Osteoblast (primary cell): ENCODE results near the gene SEMA4A. TPM values are rescaled to one million over a fixed set of nuclear protein-coding genes. Genes with fewer than 3 reads are reported as not detected.

Experiments used
- DNase-seq: peaks from one replicate; pipeline ENCODE4 v3.0.0; 2011; ENCODE audit warnings: low spot score, mixed read lengths; ENCODE audit not compliant: insufficient read length; ENCODE audit errors: missing footprints
- H2AFZ ChIP-seq: 2 replicates; pipeline ENCODE4 v1.6.0; 2011; ENCODE audit warnings: mild to moderate bottlenecking, low read length
- H3K27ac ChIP-seq: 2 replicates; pipeline ENCODE4 v1.5.1; 2011; ENCODE audit warnings: mild to moderate bottlenecking, low read depth, low read length, moderate library complexity
- H3K27me3 ChIP-seq: 2 replicates; pipeline ENCODE4 v1.6.0; 2012; ENCODE audit warnings: mild to moderate bottlenecking, control low read depth, inconsistent platforms, low read length, moderate library complexity; ENCODE audit not compliant: insufficient read depth
- H3K36me3 ChIP-seq: 2 replicates; pipeline ENCODE4 v1.5.1; 2011; ENCODE audit warnings: mild to moderate bottlenecking, low read length, control low read depth, moderate library complexity; ENCODE audit not compliant: insufficient read depth
- H3K4me1 ChIP-seq: 2 replicates; pipeline ENCODE4 v1.5.1; 2011; ENCODE audit warnings: mild to moderate bottlenecking, low read length, control low read depth, moderate library complexity; ENCODE audit not compliant: insufficient read depth
- H3K4me2 ChIP-seq: 2 replicates; pipeline ENCODE4 v1.6.0; 2011; ENCODE audit warnings: mild to moderate bottlenecking, low read length; ENCODE audit not compliant: insufficient read depth
- H3K4me3 ChIP-seq: fragments of 200-600 bp; sonication (generic); 3 replicates; pipeline ENCODE4 v1.5.1; 2012; ENCODE audit warnings: mild to moderate bottlenecking, low read length, inconsistent platforms; ENCODE audit not compliant: insufficient read depth
- H3K79me2 ChIP-seq: 2 replicates; pipeline ENCODE4 v1.6.0; 2012; ENCODE audit warnings: mild to moderate bottlenecking, low read length, control low read depth, inconsistent platforms; ENCODE audit not compliant: insufficient read depth
- H3K9me3 ChIP-seq: 2 replicates; pipeline ENCODE4 v1.5.1; 2011; ENCODE audit warnings: low read depth, low read length, control low read depth
- H4K20me1 ChIP-seq: 2 replicates; pipeline ENCODE4 v1.6.0; 2012; ENCODE audit warnings: mild to moderate bottlenecking, low read length, control low read depth; ENCODE audit not compliant: insufficient read depth
- total RNA-seq: library from RNA; depleted of rRNA; stranded (reverse); fragments of >200 nt; gene quantifications from 2 replicates; pipeline ENCODE4 v1.2.3, GENCODE V29; 2012
- TF ChIP-seq, protein P1 (sequence below): IDR thresholded peaks from 2 replicates; pipeline ENCODE4 v1.5.1; 2011; ENCODE audit warnings: mild to moderate bottlenecking, low read depth, low read length, moderate library complexity; ENCODE audit errors: extremely low read depth

SEMA4A gene
- total RNA-seq, 1 donor: 1.8 TPM

DNA sequence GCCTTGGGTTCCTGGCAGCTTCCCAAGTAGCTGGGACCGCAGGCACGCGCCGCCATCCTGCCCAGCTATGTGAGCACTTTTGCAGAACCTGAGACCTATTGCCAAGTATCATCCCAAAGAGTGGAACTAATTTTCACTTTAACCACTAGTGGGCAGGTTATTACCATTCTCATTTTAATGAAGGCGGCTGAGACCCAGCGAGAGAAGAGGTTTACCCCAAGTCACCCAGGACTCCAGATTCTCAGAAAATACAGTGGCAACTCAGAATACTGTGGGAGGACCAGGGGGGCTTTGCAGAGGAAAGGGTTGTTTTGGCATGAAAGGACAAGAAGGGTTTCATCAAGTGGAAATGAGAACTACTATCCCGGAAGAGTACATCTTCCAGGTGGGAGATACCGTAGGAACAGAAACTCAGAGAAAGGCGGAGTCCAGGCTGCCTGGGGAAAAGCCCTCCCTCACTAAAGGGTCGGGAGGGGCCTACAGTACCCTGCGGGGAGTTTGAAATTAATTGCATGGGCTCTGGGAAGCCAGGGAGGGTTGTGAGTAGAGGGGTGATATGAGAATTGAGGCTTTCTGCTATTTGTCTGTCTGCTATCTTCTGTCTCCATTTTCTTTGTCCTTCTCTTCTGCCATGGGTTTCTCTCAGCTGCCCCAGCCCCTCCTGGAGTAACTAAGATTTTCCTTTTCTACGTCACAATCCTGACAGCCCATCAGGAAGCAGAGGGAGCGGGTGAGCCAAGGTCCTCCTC is 7.2 kb upstream of the SEMA4A start:
- Histone ChIP-seq H4K20me1 (peaks cover 5% of the 10 kb centered on the region), H3K79me2 (no peaks in the 10 kb centered on the region), H3K4me2 (peak overlapping the region; percentile 59), H3K4me3 (peak overlapping the region; percentile 18), H3K9me3 (no peaks in the 10 kb centered on the region), H2AFZ (no peak overlapping the region), H3K27ac (peak overlapping the region; percentile 29), H3K4me1 (peaks cover 32% of the 10 kb centered on the region), H3K36me3 (peaks cover 6% of the 10 kb centered on the region), H3K27me3 (peaks cover 11% of the 10 kb centered on the region)
- TF ChIP-seq, protein P1, sequence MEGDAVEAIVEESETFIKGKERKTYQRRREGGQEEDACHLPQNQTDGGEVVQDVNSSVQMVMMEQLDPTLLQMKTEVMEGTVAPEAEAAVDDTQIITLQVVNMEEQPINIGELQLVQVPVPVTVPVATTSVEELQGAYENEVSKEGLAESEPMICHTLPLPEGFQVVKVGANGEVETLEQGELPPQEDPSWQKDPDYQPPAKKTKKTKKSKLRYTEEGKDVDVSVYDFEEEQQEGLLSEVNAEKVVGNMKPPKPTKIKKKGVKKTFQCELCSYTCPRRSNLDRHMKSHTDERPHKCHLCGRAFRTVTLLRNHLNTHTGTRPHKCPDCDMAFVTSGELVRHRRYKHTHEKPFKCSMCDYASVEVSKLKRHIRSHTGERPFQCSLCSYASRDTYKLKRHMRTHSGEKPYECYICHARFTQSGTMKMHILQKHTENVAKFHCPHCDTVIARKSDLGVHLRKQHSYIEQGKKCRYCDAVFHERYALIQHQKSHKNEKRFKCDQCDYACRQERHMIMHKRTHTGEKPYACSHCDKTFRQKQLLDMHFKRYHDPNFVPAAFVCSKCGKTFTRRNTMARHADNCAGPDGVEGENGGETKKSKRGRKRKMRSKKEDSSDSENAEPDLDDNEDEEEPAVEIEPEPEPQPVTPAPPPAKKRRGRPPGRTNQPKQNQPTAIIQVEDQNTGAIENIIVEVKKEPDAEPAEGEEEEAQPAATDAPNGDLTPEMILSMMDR: peak; percentile 80
- peak; percentile 94 for DNase-seq

DNA sequence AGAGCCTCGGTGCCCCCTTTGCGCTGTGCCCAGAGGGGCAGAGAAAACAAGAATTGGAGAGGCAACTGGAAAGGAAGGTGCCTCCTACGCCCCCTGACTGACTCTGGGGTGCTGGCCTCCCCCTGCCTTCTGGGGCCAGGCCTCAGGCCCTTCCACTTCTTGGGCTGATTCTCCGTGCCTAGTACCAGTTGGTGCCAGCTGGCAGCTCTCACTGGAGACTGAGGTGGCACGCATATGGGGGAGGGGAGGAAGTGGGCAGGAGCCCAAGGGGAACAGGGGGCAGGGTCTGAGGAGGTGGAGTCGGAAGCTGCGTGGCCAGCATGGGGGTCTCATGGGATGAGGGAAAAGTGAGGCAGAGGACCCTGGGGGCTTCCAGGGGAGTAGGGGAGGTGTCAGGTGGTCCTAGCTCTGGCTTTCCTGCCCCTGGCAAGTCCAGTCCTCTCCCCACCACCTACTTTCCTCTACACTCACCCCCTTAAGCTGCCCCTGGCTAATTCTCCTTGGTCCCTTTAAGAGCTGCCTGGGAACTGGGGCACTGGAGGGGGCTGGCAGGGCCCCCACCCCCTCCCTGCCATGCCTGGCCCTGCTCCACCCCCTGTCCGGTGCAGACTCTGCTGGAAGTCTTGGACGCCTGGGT is 6.5 kb upstream of the SEMA4A start:
- Histone ChIP-seq H4K20me1 (peaks cover 3% of the 10 kb centered on the region), H3K79me2 (no peaks in the 10 kb centered on the region), H3K27ac (peak overlapping the region; percentile 29), H3K27me3 (peaks cover 11% of the 10 kb centered on the region), H3K4me3 (peak overlapping the region; percentile 18), H3K4me2 (peak overlapping the region; percentile 59), H3K36me3 (no peaks in the 10 kb centered on the region), H3K4me1 (peaks cover 36% of the 10 kb centered on the region), H3K9me3 (no peaks in the 10 kb centered on the region), H2AFZ (no peak overlapping the region)
- TF ChIP-seq, protein P1: no peak
- DNase-seq: peak; percentile 72

DNA sequence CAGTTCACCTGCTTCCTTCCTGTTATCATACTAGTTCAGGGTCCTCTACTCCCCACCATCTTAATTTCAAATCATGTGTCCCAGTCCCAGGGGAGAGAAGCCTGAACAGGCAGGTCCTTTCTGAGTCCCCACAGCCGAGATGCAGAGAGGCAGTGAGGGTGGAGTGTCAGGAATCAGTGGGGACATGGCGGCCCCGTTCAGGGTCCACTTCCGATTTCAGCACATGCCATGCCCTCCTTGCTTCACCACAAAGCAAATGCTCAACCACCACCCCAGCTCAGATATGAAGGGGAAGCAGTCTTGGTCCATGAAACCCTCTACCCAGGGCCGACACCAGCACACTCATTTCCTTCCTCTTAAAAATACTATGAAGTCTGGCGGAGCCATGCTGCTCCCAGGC is 5.2 kb upstream of the SEMA4A start:
- Histone ChIP-seq H3K4me2 (no peak overlapping the region), H3K27me3 (peaks cover 11% of the 10 kb centered on the region), H3K27ac (no peak overlapping the region), H2AFZ (no peak overlapping the region), H3K4me3 (no peak overlapping the region), H3K36me3 (no peaks in the 10 kb centered on the region), H4K20me1 (peaks cover 3% of the 10 kb centered on the region), H3K9me3 (no peaks in the 10 kb centered on the region), H3K79me2 (no peaks in the 10 kb centered on the region), H3K4me1 (peaks cover 34% of the 10 kb centered on the region)
- TF ChIP-seq, protein P1: no peak
- DNase-seq: peak; percentile 45
